H9 (cell line): ENCODE data around the gene VIP. TPM values are rescaled to one million over a fixed set of nuclear protein-coding genes. Genes with fewer than 3 reads are reported as not detected.

Experiments
- DNase-seq: peaks from one replicate; pipeline ENCODE4 v3.0.0-alpha.2; 2017
- H2AFZ ChIP-seq: one replicate; pipeline ENCODE4 v1.6.1; 2013; ENCODE audit warnings: mild to moderate bottlenecking, low read length, control low read depth, moderate library complexity
- H2AK5ac ChIP-seq: 2 replicates; pipeline ENCODE4 v1.6.1; 2013; ENCODE audit warnings: low read length, control low read depth, mixed read lengths; ENCODE audit not compliant: insufficient read length
- H2BK120ac ChIP-seq: one replicate; pipeline ENCODE4 v1.6.1; 2013; ENCODE audit warnings: low read depth, mild to moderate bottlenecking, low read length, control low read depth, inconsistent platforms; ENCODE audit not compliant: poor library complexity, severe bottlenecking
- H2BK12ac ChIP-seq: 2 replicates; pipeline ENCODE4 v1.6.1; 2013; ENCODE audit warnings: low read length, control low read depth, mixed read lengths, low read depth; ENCODE audit not compliant: insufficient read length
- H2BK15ac ChIP-seq: 2 replicates; pipeline ENCODE4 v1.6.1; 2013; ENCODE audit warnings: low read depth, low read length, control low read depth
- H2BK20ac ChIP-seq: one replicate; pipeline ENCODE4 v1.6.1; 2013; ENCODE audit warnings: low read depth, mild to moderate bottlenecking, low read length, control low read depth, inconsistent platforms; ENCODE audit not compliant: poor library complexity, severe bottlenecking
- H2BK5ac ChIP-seq: 2 replicates; pipeline ENCODE4 v1.6.1; 2013; ENCODE audit warnings: low read length, control low read depth, mixed read lengths; ENCODE audit not compliant: insufficient read length
- H3K14ac ChIP-seq: 2 replicates; pipeline ENCODE4 v1.6.1; 2013; ENCODE audit warnings: low read length, control low read depth; ENCODE audit not compliant: insufficient read depth
- H3K18ac ChIP-seq: 2 replicates; pipeline ENCODE4 v1.6.1; 2013; ENCODE audit warnings: low read depth, mild to moderate bottlenecking, mixed read lengths, low read length, control low read depth; ENCODE audit not compliant: insufficient read length
- H3K23ac ChIP-seq: 2 replicates; pipeline ENCODE4 v1.6.1; 2013; ENCODE audit warnings: low read length, control low read depth, mixed read lengths, low read depth; ENCODE audit not compliant: insufficient read length
- H3K23me2 ChIP-seq: 2 replicates; pipeline ENCODE4 v1.6.1; 2013; ENCODE audit warnings: low read depth, mild to moderate bottlenecking, mixed read lengths, low read length, control low read depth; ENCODE audit not compliant: insufficient read length, poor library complexity, severe bottlenecking
- H3K27ac ChIP-seq: 2 replicates; pipeline ENCODE4 v1.5.1; 2013; ENCODE audit warnings: low read length, control low read depth, mixed read lengths, low read depth; ENCODE audit not compliant: insufficient read length
- H3K27me3 ChIP-seq: 2 replicates; pipeline ENCODE4 v1.6.1; 2013; ENCODE audit warnings: low read length, control low read depth, inconsistent platforms; ENCODE audit not compliant: insufficient read depth
- H3K4ac ChIP-seq: 2 replicates; pipeline ENCODE4 v1.6.1; 2013; ENCODE audit warnings: low read depth, mild to moderate bottlenecking, control low read depth, inconsistent platforms, low read length, moderate library complexity
- H3K4me1 ChIP-seq: 2 replicates; pipeline ENCODE4 v1.6.1; 2013; ENCODE audit warnings: low read length, control low read depth, inconsistent platforms; ENCODE audit not compliant: insufficient read depth
- H3K4me2 ChIP-seq: 2 replicates; pipeline ENCODE4 v1.6.1; 2013; ENCODE audit warnings: low read length, control low read depth, mixed read lengths; ENCODE audit not compliant: insufficient read length, insufficient read depth
- H3K56ac ChIP-seq: 2 replicates; pipeline ENCODE4 v1.6.1; 2013; ENCODE audit warnings: low read depth, mild to moderate bottlenecking, mixed read lengths, low read length, control low read depth; ENCODE audit not compliant: insufficient read length
- H3K79me1 ChIP-seq: 2 replicates; pipeline ENCODE4 v1.6.1; 2013; ENCODE audit warnings: low read depth, mild to moderate bottlenecking, moderate library complexity, low read length, control low read depth, inconsistent platforms; ENCODE audit not compliant: insufficient read depth, poor library complexity, severe bottlenecking
- H3K79me2 ChIP-seq: 2 replicates; pipeline ENCODE4 v1.6.1; 2013; ENCODE audit warnings: low read length, control low read depth, inconsistent platforms; ENCODE audit not compliant: insufficient read depth
- H3K9ac ChIP-seq: 2 replicates; pipeline ENCODE4 v1.6.1; 2013; ENCODE audit warnings: low read length, control low read depth, mixed read lengths; ENCODE audit not compliant: insufficient read length; ENCODE audit errors: extremely low read depth
- H3K9me3 ChIP-seq: one replicate; pipeline ENCODE4 v1.6.1; 2013; ENCODE audit warnings: low read depth, low read length, inconsistent platforms; ENCODE audit not compliant: control insufficient read depth
- H3T11ph ChIP-seq: one replicate; pipeline ENCODE4 v1.6.1; 2013; ENCODE audit warnings: mild to moderate bottlenecking, low read length, control low read depth, inconsistent platforms
- H4K20me1 ChIP-seq: one replicate; pipeline ENCODE4 v1.6.1; 2013; ENCODE audit not compliant: control insufficient read depth, insufficient read length, insufficient read depth
- H4K5ac ChIP-seq: 2 replicates; pipeline ENCODE4 v1.6.1; 2013; ENCODE audit warnings: low read depth, mild to moderate bottlenecking, mixed read lengths, low read length, control low read depth; ENCODE audit not compliant: insufficient read length
- H4K8ac ChIP-seq: replicated peaks from 2 replicates; pipeline ENCODE4 v1.6.1; 2013; ENCODE audit warnings: low read length, control low read depth, mixed read lengths, low read depth; ENCODE audit not compliant: insufficient read length
- H4K91ac ChIP-seq: 2 replicates; pipeline ENCODE4 v1.6.1; 2013; ENCODE audit warnings: low read depth, mild to moderate bottlenecking, moderate library complexity, mixed read lengths, low read length, control low read depth; ENCODE audit not compliant: insufficient read length
- H3K27ac Mint-ChIP-seq, 3 experiments: 2 replicates in 2 of 3; 3 replicates in 1 of 3; pipeline ENCODE4 v1.8.0; 2020 to 2021; ENCODE audit warnings: mixed read lengths in 3 of 3, mild to moderate bottlenecking in 1 of 3, moderate library complexity in 1 of 3
- H3K27me3 Mint-ChIP-seq: 2 replicates; pipeline ENCODE4 v1.8.0; 2021; ENCODE audit warnings: low read depth, mild to moderate bottlenecking, moderate library complexity, mixed read lengths
- H3K36me3 Mint-ChIP-seq, 3 experiments: 2 replicates in 2 of 3; 3 replicates in 1 of 3; pipeline ENCODE4 v1.8.0; 2020 to 2021; ENCODE audit warnings: low read depth in 3 of 3, mixed read lengths in 3 of 3; ENCODE audit not compliant: insufficient read depth in 1 of 3
- H3K4me1 Mint-ChIP-seq, 2 experiments: 2 replicates each; pipeline ENCODE4 v1.8.0; 2020; ENCODE audit warnings: mixed read lengths in 2 of 2
- H3K4me3 Mint-ChIP-seq, 2 experiments: 2 replicates in 1 of 2; 3 replicates in 1 of 2; pipeline ENCODE4 v1.8.0; 2020 to 2021; ENCODE audit warnings: mild to moderate bottlenecking in 2 of 2, mixed read lengths in 2 of 2, moderate library complexity in 1 of 2
- H3K9me3 Mint-ChIP-seq, 2 experiments: 2 replicates in 1 of 2; 3 replicates in 1 of 2; pipeline ENCODE4 v1.8.0; 2020; ENCODE audit warnings: mild to moderate bottlenecking in 2 of 2, mixed read lengths in 2 of 2, moderate library complexity in 1 of 2
- WGBS: extraction: QIAGEN DNeasy Blood & Tissue Kit; methylation state at CpG from one replicate; pipeline ENCODE4 v1.1.7; 2013; ENCODE audit warnings: missing lambda C conversion rate, low lambda C conversion rate, mixed read lengths; ENCODE audit not compliant: insufficient read length; ENCODE audit errors: extremely low coverage; 5-methylcytosine and 5-hydroxymethylcytosine counted together
- total RNA-seq: library from RNA; stranded (reverse); gene quantifications from 2 replicates; pipeline ENCODE4 v1.2.1, GENCODE V29; 2021
- TF ChIP-seq, protein P1 (sequence below): fragments of 200-600 bp; sonication (generic); conservative IDR thresholded peaks from 3 replicates; pipeline ENCODE4 v1.8.0; 2021; ENCODE audit warnings: antibody characterized with exemption, mild to moderate bottlenecking

The VIP gene
- total RNA-seq, 1 experiment from 2014 or later = not detected

DNA sequence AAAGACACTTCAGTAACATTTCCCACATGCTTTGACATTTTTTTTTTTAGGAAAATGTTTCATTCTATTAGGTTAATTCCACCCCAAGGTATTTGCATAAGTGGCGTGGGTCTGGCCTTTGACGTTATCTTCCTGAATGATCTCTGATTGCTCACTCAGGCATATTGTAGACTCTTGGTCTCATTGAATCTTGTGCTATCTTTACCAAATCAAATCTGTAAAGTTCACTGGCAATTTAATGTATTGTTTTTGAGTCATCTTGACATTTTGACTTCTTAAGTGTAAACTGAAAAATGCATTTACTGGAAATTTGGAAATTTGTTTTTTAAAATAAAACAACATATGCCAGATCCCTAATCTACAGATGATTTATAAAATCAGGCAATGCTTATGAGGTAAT, 16.0 kb upstream of the VIP start:
- Mint-ChIP-seq H3K9me3 (peaks cover 3 to 12% of the 10 kb centered on the region in 2 experiments; a peak in 4 of 5 replicates), H3K27me3 (no peaks in the 10 kb centered on the region), H3K36me3 (peaks cover 0 to 9% (median 0%) of the 10 kb centered on the region in 3 experiments; a peak in 3 of 7 replicates), H3K4me3 (no peak overlapping the region), H3K27ac (no peak overlapping the region), H3K4me1 (no peaks in the 10 kb centered on the region)
- no peaks in the 10 kb centered on the region for H3K4me1 ChIP-seq
- H3T11ph ChIP-seq = no peak overlapping the region
- H4K5ac ChIP-seq = no peak overlapping the region
- no peak overlapping the region for H2AK5ac ChIP-seq
- H3K23ac ChIP-seq = no peak overlapping the region
- H2BK120ac ChIP-seq = no peak overlapping the region
- no peak overlapping the region for H3K4ac ChIP-seq
- H3K14ac ChIP-seq = no peak overlapping the region
- H3K9ac ChIP-seq = no peak overlapping the region
- H3K56ac ChIP-seq = no peak overlapping the region
- H3K27ac ChIP-seq = no peak overlapping the region
- no peaks in the 10 kb centered on the region for H4K20me1 ChIP-seq
- H4K91ac ChIP-seq = no peak overlapping the region
- no peak overlapping the region for H2BK5ac ChIP-seq
- no peak overlapping the region for H2BK20ac ChIP-seq
- DNase-seq = no peak
- no peak overlapping the region for H2BK12ac ChIP-seq
- no peaks in the 10 kb centered on the region for H3K23me2 ChIP-seq
- TF ChIP-seq, protein P1, sequence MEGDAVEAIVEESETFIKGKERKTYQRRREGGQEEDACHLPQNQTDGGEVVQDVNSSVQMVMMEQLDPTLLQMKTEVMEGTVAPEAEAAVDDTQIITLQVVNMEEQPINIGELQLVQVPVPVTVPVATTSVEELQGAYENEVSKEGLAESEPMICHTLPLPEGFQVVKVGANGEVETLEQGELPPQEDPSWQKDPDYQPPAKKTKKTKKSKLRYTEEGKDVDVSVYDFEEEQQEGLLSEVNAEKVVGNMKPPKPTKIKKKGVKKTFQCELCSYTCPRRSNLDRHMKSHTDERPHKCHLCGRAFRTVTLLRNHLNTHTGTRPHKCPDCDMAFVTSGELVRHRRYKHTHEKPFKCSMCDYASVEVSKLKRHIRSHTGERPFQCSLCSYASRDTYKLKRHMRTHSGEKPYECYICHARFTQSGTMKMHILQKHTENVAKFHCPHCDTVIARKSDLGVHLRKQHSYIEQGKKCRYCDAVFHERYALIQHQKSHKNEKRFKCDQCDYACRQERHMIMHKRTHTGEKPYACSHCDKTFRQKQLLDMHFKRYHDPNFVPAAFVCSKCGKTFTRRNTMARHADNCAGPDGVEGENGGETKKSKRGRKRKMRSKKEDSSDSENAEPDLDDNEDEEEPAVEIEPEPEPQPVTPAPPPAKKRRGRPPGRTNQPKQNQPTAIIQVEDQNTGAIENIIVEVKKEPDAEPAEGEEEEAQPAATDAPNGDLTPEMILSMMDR = no peak
- H4K8ac ChIP-seq = no peak overlapping the region
- H3K79me2 ChIP-seq = no peaks in the 10 kb centered on the region
- H2BK15ac ChIP-seq = no peak overlapping the region
- no CpG with 5 or more reads among the region's 2 CpGs for WGBS
- no peak overlapping the region for H2AFZ ChIP-seq
- H3K79me1 ChIP-seq = no peaks in the 10 kb centered on the region
- no peak overlapping the region for H3K18ac ChIP-seq
- H3K4me2 ChIP-seq = no peak overlapping the region
- no peaks in the 10 kb centered on the region for H3K9me3 ChIP-seq
- H3K27me3 ChIP-seq = no peaks in the 10 kb centered on the region
